Trophoblast cell (in vitro differentiated cells and primary cell): Measurements from ENCODE around the gene EHF.

ENCODE experiments used
- DNase-seq, 2 donors: peaks; one replicate each; pipeline ENCODE4 v3.0.0-alpha.2; 2016
- H2AFZ ChIP-seq: 2 replicates; pipeline ENCODE4 v1.6.1; 2013; ENCODE audit warnings: low read length, moderate library complexity, mild to moderate bottlenecking; ENCODE audit not compliant: insufficient read depth, poor library complexity
- H2AK5ac ChIP-seq: 2 replicates; pipeline ENCODE4 v1.6.1; 2013; ENCODE audit warnings: mild to moderate bottlenecking, low read length
- H2BK120ac ChIP-seq: 2 replicates; pipeline ENCODE4 v1.6.1; 2013; ENCODE audit warnings: low read length, mild to moderate bottlenecking, moderate library complexity; ENCODE audit not compliant: insufficient read depth, poor library complexity
- H2BK12ac ChIP-seq: 2 replicates; pipeline ENCODE4 v1.6.1; 2013; ENCODE audit warnings: mild to moderate bottlenecking, low read length, moderate library complexity
- H2BK5ac ChIP-seq: 2 replicates; pipeline ENCODE4 v1.6.1; 2013; ENCODE audit warnings: low read length, low read depth, moderate library complexity, mild to moderate bottlenecking; ENCODE audit not compliant: poor library complexity
- H3K14ac ChIP-seq: 2 replicates; pipeline ENCODE4 v1.6.1; 2013; ENCODE audit warnings: mild to moderate bottlenecking, low read length
- H3K18ac ChIP-seq: 2 replicates; pipeline ENCODE4 v1.6.1; 2013; ENCODE audit warnings: mild to moderate bottlenecking, low read length
- H3K23ac ChIP-seq: 2 replicates; pipeline ENCODE4 v1.6.1; 2013; ENCODE audit warnings: low read length
- H3K27ac ChIP-seq: 2 replicates; pipeline ENCODE4 v1.5.1; 2013; ENCODE audit warnings: low read depth, mild to moderate bottlenecking, inconsistent platforms, low read length, moderate library complexity
- H3K27me3 ChIP-seq: 2 replicates; pipeline ENCODE4 v1.6.1; 2013; ENCODE audit warnings: inconsistent platforms, mild to moderate bottlenecking, low read length, moderate library complexity; ENCODE audit not compliant: insufficient read depth
- H3K36me3 ChIP-seq, 2 experiments: 1 replicate in 1 of 2; 2 replicates in 1 of 2; pipeline ENCODE4 v1.6.1; 2013; ENCODE audit warnings: low read length in 2 of 2, mild to moderate bottlenecking in 2 of 2, moderate library complexity in 1 of 2; ENCODE audit not compliant: insufficient read depth in 2 of 2, control insufficient read depth in 1 of 2
- H3K4ac ChIP-seq: 2 replicates; pipeline ENCODE4 v1.6.1; 2013; ENCODE audit warnings: low read depth, mild to moderate bottlenecking, low read length, moderate library complexity
- H3K4me1 ChIP-seq, 2 experiments: 1 replicate in 1 of 2; 2 replicates in 1 of 2; pipeline ENCODE4 v1.6.1; 2013; ENCODE audit warnings: low read length in 2 of 2, mild to moderate bottlenecking in 2 of 2, moderate library complexity in 1 of 2; ENCODE audit not compliant: insufficient read depth in 2 of 2, control insufficient read depth in 1 of 2
- H3K4me2 ChIP-seq: 2 replicates; pipeline ENCODE4 v1.6.1; 2013; ENCODE audit warnings: inconsistent platforms, mild to moderate bottlenecking, low read length, moderate library complexity
- H3K4me3 ChIP-seq: 2 replicates; pipeline ENCODE4 v1.5.1; 2013; ENCODE audit warnings: mild to moderate bottlenecking, low read depth, low read length, inconsistent platforms
- H3K79me1 ChIP-seq: one replicate; pipeline ENCODE4 v1.6.1; 2013; ENCODE audit warnings: low read length
- H3K79me2 ChIP-seq: 2 replicates; pipeline ENCODE4 v1.6.1; 2013; ENCODE audit warnings: low read length, mild to moderate bottlenecking; ENCODE audit not compliant: control insufficient read depth, insufficient read depth, poor library complexity
- H3K9ac ChIP-seq: 2 replicates; pipeline ENCODE4 v1.6.1; 2013; ENCODE audit warnings: mild to moderate bottlenecking, low read length
- H3K9me3 ChIP-seq: 2 replicates; pipeline ENCODE4 v1.6.1; 2013; ENCODE audit warnings: low read depth, mild to moderate bottlenecking, control low read depth, inconsistent platforms, low read length; ENCODE audit not compliant: insufficient read depth
- H4K12ac ChIP-seq: 2 replicates; pipeline ENCODE4 v1.6.1; 2013; ENCODE audit warnings: low read depth, mild to moderate bottlenecking, low read length, moderate library complexity
- H4K8ac ChIP-seq: 2 replicates; pipeline ENCODE4 v1.6.1; 2013; ENCODE audit warnings: low read depth, mild to moderate bottlenecking, low read length, moderate library complexity
- H4K91ac ChIP-seq: one replicate; pipeline ENCODE4 v1.6.1; 2013; ENCODE audit warnings: low read depth, mild to moderate bottlenecking, low read length, moderate library complexity
- WGBS: extraction: QIAGEN DNeasy Blood & Tissue Kit; methylation state at CpG from one replicate; pipeline ENCODE4 v1.1.7; 2013; ENCODE audit warnings: missing lambda C conversion rate; ENCODE audit not compliant: insufficient read length, insufficient coverage; ENCODE audit errors: extremely low coverage; 5-methylcytosine and 5-hydroxymethylcytosine counted together

The EHF gene

GRCh38 chr11:34609850-34610249 lies 11.0 kb upstream of the EHF start:
- no peak overlapping the region for H2BK5ac ChIP-seq
- H4K12ac ChIP-seq: no peak overlapping the region
- no peaks in the 10 kb centered on the region for H3K27me3 ChIP-seq
- no peak overlapping the region for H3K27ac ChIP-seq
- no peaks in the 10 kb centered on the region for H3K4me1 ChIP-seq
- H2BK12ac ChIP-seq: no peak overlapping the region
- H3K4me2 ChIP-seq: no peak overlapping the region
- H3K4ac ChIP-seq: no peak overlapping the region
- H3K23ac ChIP-seq: no peak overlapping the region
- no peaks in the 10 kb centered on the region for H3K79me2 ChIP-seq
- H2AFZ ChIP-seq: no peak overlapping the region
- H3K18ac ChIP-seq: no peak overlapping the region
- no peak overlapping the region for H3K9ac ChIP-seq
- H2AK5ac ChIP-seq: no peak overlapping the region
- H3K36me3 ChIP-seq: no peaks in the 10 kb centered on the region
- DNase-seq: no peak
- no peak overlapping the region for H3K4me3 ChIP-seq
- H3K9me3 ChIP-seq: no peaks in the 10 kb centered on the region
- H3K14ac ChIP-seq: no peak overlapping the region
- no peaks in the 10 kb centered on the region for H3K79me1 ChIP-seq
- WGBS: no CpG with 5 or more reads among the region's 7 CpGs
- no peak overlapping the region for H2BK120ac ChIP-seq
- no peak overlapping the region for H4K8ac ChIP-seq
- no peak overlapping the region for H4K91ac ChIP-seq

- H3K4me3 ChIP-seq: no peak overlapping the region
- H3K18ac ChIP-seq: no peak overlapping the region
- no CpG with 5 or more reads among the region's 5 CpGs for WGBS
- no peak overlapping the region for H3K27ac ChIP-seq
- no peaks in the 10 kb centered on the region for H3K79me1 ChIP-seq
- H3K4me2 ChIP-seq: no peak overlapping the region
- no peak overlapping the region for H2AFZ ChIP-seq
- H3K4me1 ChIP-seq: no peaks in the 10 kb centered on the region
- no peak overlapping the region for H4K12ac ChIP-seq
- H3K9ac ChIP-seq: no peak overlapping the region
- no peak overlapping the region for H4K91ac ChIP-seq
- H2BK12ac ChIP-seq: no peak overlapping the region
- no peak overlapping the region for H3K14ac ChIP-seq
- H3K23ac ChIP-seq: no peak overlapping the region
- no peak for DNase-seq
- H3K79me2 ChIP-seq: no peaks in the 10 kb centered on the region
- no peak overlapping the region for H2AK5ac ChIP-seq
- no peak overlapping the region for H3K4ac ChIP-seq
- no peaks in the 10 kb centered on the region for H3K36me3 ChIP-seq
- no peak overlapping the region for H2BK120ac ChIP-seq
- no peak overlapping the region for H4K8ac ChIP-seq
- H3K27me3 ChIP-seq: no peaks in the 10 kb centered on the region
- no peak overlapping the region for H2BK5ac ChIP-seq
- H3K9me3 ChIP-seq: no peaks in the 10 kb centered on the region
Observed at GRCh38 chr11:34610324-34611041, 10.4 kb upstream of the EHF start.

GRCh38 chr11:34613015-34613414 lies 7.9 kb upstream of the EHF start:
- H2AK5ac ChIP-seq: no peak overlapping the region
- no peak overlapping the region for H3K27ac ChIP-seq
- H3K4me3 ChIP-seq: no peak overlapping the region
- no peak overlapping the region for H3K9ac ChIP-seq
- no peak overlapping the region for H4K91ac ChIP-seq
- no peaks in the 10 kb centered on the region for H3K36me3 ChIP-seq
- no peak overlapping the region for H2AFZ ChIP-seq
- H3K18ac ChIP-seq: no peak overlapping the region
- H4K12ac ChIP-seq: no peak overlapping the region
- H3K79me2 ChIP-seq: no peaks in the 10 kb centered on the region
- H3K4ac ChIP-seq: no peak overlapping the region
- no peaks in the 10 kb centered on the region for H3K27me3 ChIP-seq
- no peaks in the 10 kb centered on the region for H3K4me1 ChIP-seq
- H3K23ac ChIP-seq: no peak overlapping the region
- H3K4me2 ChIP-seq: no peak overlapping the region
- no peak overlapping the region for H2BK5ac ChIP-seq
- no peak overlapping the region for H2BK12ac ChIP-seq
- no peak overlapping the region for H3K14ac ChIP-seq
- no peak for DNase-seq
- no peak overlapping the region for H4K8ac ChIP-seq
- H3K79me1 ChIP-seq: no peaks in the 10 kb centered on the region
- H3K9me3 ChIP-seq: peaks cover 2% of the 10 kb centered on the region
- no peak overlapping the region for H2BK120ac ChIP-seq

DNA sequence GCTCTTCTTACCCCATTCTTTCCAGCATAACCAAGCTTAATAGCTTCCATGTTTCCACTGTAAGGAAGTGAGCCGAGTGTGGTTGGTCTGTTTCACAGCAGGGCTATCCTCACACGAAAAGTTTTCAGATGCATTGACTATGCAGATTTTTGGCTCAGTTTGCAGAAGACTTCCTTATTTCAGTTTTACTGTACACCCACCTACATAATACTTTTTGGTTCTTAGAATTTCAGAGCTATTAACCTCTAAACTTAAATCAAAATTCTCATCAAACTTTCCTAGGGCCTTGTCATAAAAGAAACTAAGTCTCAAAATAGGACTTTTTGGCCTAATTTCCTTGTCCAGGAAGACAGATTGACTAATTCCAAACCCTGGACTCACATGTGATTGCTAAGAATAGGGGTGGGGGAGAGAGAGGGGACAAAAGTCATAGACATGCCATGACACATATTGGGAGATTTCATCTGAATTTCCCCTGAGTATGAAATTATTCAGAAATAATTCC lies 7.3 kb upstream of the EHF start:
- H3K23ac ChIP-seq: no peak overlapping the region
- H2BK12ac ChIP-seq: no peak overlapping the region
- H3K27me3 ChIP-seq: no peaks in the 10 kb centered on the region
- no peak overlapping the region for H3K27ac ChIP-seq
- no peak overlapping the region for H4K8ac ChIP-seq
- no peak overlapping the region for H4K12ac ChIP-seq
- no peak overlapping the region for H3K4me3 ChIP-seq
- H3K79me2 ChIP-seq: no peaks in the 10 kb centered on the region
- peaks cover 2% of the 10 kb centered on the region for H3K9me3 ChIP-seq
- DNase-seq: no peak
- no peak overlapping the region for H3K4me2 ChIP-seq
- H3K36me3 ChIP-seq: no peaks in the 10 kb centered on the region
- no peak overlapping the region for H3K14ac ChIP-seq
- WGBS: no CpG with 5 or more reads among the region's 2 CpGs
- H3K18ac ChIP-seq: no peak overlapping the region
- no peak overlapping the region for H2AK5ac ChIP-seq
- H2BK5ac ChIP-seq: no peak overlapping the region
- H4K91ac ChIP-seq: no peak overlapping the region
- no peak overlapping the region for H3K4ac ChIP-seq
- H3K9ac ChIP-seq: no peak overlapping the region
- no peak overlapping the region for H2BK120ac ChIP-seq
- H2AFZ ChIP-seq: no peak overlapping the region
- no peaks in the 10 kb centered on the region for H3K4me1 ChIP-seq
- H3K79me1 ChIP-seq: no peaks in the 10 kb centered on the region
